ENCODE results near the gene PDZD2. TPM values are rescaled to one million over a fixed set of nuclear protein-coding genes. Genes with fewer than 3 reads are reported as not detected.

PDZD2 gene
- total and polyA plus RNA-seq, 2 donors (not counting 3 experiments of a cell fraction or from before 2014, with no cell fraction given), result 0.66 to 6.9 TPM

DNA sequence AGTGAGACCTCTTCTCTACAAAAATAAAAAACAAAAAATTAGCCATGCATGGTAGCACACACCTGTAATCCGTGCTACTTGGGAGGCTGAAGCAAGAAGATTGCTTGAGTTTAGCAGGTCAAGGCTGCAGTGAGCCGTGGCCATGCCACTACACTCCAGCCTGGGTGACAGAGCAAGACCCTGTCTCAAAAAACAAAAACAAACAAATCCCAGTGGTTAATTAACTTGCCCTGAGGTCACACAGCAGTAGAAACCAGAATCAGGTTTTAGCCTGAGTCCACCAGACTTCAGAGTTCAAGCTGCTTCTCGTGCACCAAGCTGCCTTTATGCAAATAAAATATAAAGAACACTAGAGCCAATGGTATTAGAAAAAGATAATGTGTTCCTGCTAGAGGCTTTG, 365.5 kb downstream of the PDZD2 start:
- no peaks in the 10 kb centered on the region for H3K9me1 ChIP-seq (replicated peaks; ENCODE audit: control insufficient read depth, extremely low read depth, insufficient read depth, low read length)
- no peaks in the 10 kb centered on the region for H3K27me3 ChIP-seq (ENCODE audit: control insufficient read depth in 2 of 2, insufficient read depth in 2 of 2, low read length in 2 of 2)
- H3K79me2 ChIP-seq (ENCODE audit: control insufficient read depth, insufficient read depth, low read length), result no peaks in the 10 kb centered on the region
- H3K4me3 ChIP-seq (replicated peaks in 1 of 3; ENCODE audit: insufficient read depth in 1 of 3, low read depth in 1 of 3, low read length in 3 of 3), result no peak overlapping the region
- no peak for TF ChIP-seq POLR2AphosphoS5 (IDR thresholded peaks at IDR 0.05; ENCODE audit: insufficient read depth, low read depth, low read length)
- no peak for TF ChIP-seq GATA2 (IDR thresholded peaks at IDR 0.05; ENCODE audit: insufficient read depth, insufficient read length, low read depth, low read length)
- TF ChIP-seq JUN (IDR thresholded peaks at IDR 0.05; ENCODE audit: borderline replicate concordance, insufficient read depth, insufficient read length, low read depth), result no peak
- no peak for TF ChIP-seq FOS (IDR thresholded peaks at IDR 0.05; ENCODE audit: borderline replicate concordance, insufficient read depth, low read length)
- TF ChIP-seq, protein P1, sequence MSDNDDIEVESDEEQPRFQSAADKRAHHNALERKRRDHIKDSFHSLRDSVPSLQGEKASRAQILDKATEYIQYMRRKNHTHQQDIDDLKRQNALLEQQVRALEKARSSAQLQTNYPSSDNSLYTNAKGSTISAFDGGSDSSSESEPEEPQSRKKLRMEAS (IDR thresholded peaks at IDR 0.05; ENCODE audit: insufficient read depth, insufficient read length), result no peak
- TF ChIP-seq, protein P2, sequence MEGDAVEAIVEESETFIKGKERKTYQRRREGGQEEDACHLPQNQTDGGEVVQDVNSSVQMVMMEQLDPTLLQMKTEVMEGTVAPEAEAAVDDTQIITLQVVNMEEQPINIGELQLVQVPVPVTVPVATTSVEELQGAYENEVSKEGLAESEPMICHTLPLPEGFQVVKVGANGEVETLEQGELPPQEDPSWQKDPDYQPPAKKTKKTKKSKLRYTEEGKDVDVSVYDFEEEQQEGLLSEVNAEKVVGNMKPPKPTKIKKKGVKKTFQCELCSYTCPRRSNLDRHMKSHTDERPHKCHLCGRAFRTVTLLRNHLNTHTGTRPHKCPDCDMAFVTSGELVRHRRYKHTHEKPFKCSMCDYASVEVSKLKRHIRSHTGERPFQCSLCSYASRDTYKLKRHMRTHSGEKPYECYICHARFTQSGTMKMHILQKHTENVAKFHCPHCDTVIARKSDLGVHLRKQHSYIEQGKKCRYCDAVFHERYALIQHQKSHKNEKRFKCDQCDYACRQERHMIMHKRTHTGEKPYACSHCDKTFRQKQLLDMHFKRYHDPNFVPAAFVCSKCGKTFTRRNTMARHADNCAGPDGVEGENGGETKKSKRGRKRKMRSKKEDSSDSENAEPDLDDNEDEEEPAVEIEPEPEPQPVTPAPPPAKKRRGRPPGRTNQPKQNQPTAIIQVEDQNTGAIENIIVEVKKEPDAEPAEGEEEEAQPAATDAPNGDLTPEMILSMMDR (IDR thresholded peaks at IDR 0.05; ENCODE audit: extremely low read depth in 1 of 2, insufficient read depth in 1 of 2, low read depth in 1 of 2, low read length in 2 of 2), result no peak
- no peak for TF ChIP-seq POLR2A (IDR thresholded peaks at IDR 0.05; ENCODE audit: low read depth, low read length)
- TF ChIP-seq EZH2 (IDR thresholded peaks at IDR 0.05; ENCODE audit: borderline replicate concordance, low read depth, low read length, severe bottlenecking), result no peak
- no peak for TF ChIP-seq MYC (IDR thresholded peaks at IDR 0.05; ENCODE audit: low read depth, low read length)
- H3K9me3 ChIP-seq (replicated peaks; ENCODE audit: control insufficient read depth, insufficient read depth, low read length), result no peaks in the 10 kb centered on the region
- intact Hi-C loops (cut with micrococcal nuclease), result no loop called here
- DNase-seq (ENCODE audit: low read depth, low spot score) (no peak), FAIRE-seq (no peak)
- no peaks in the 10 kb centered on the region for H3K4me1 ChIP-seq (ENCODE audit: control insufficient read depth, extremely low read depth, insufficient read depth, low read length)
- H3K9ac ChIP-seq (replicated peaks; ENCODE audit: extremely low read depth, insufficient read depth, low read length), result no peak overlapping the region
- no peak overlapping the region for H3K27ac ChIP-seq (ENCODE audit: insufficient read depth, low read depth, low read length)
- BruUV-seq (replicated peaks), result no TSS peak
- no peaks in the 10 kb centered on the region for H4K20me1 ChIP-seq (replicated peaks; ENCODE audit: control insufficient read depth, extremely low read depth, insufficient read depth, low read length)
- no peak overlapping the region for H3K4me2 ChIP-seq (ENCODE audit: insufficient read depth, low read length)
- dilution Hi-C loops (cut with MboI; ENCODE audit: extremely low pct_ligation_motif_present, low sequenced_read_pairs), result no loop called here
- ChIA-PET CTCF (no interaction called here), POLR2A (no interaction called here)
- no peaks in the 10 kb centered on the region for H3K36me3 ChIP-seq (ENCODE audit: control insufficient read depth in 2 of 2, extremely low read depth in 1 of 2, insufficient read depth in 2 of 2, low read length in 2 of 2)
- no peak overlapping the region for H2AFZ ChIP-seq (ENCODE audit: low read depth, low read length)

Measured in endothelial cell of umbilical vein (primary cell).